PC-9 (cell line): ENCODE data around the gene KDM4B. TPM values are rescaled to one million over a fixed set of nuclear protein-coding genes. Genes with fewer than 3 reads are reported as not detected.
A peak's percentile ranks its signal among the peaks of the same experiment; 100 is the strongest.

Experiments
- BruUV-seq: library from RNA; stranded (reverse); fragments of 400-500 nt; replicated peaks from 2 replicates; lab custom pipeline; 2021; lab: Mats Ljungman, UMichigan
- CTCF ChIA-PET: fragments of 300-600 bp; sonication (Branson Sonifier 250); formaldehyde crosslinking; loops from one replicate; lab custom pipeline; 2022; ENCODE audit warnings: antibody characterized with exemption; lab: Charles Lee
- POLR2A ChIA-PET: fragments of 300-600 bp; sonication (Branson Sonifier 250); formaldehyde crosslinking; loops from one replicate; lab custom pipeline; 2022; ENCODE audit warnings: antibody characterized with exemption; ENCODE audit not compliant: unreplicated experiment; lab: Charles Lee
- DNase-seq, 2 experiments: peaks; one replicate each; pipeline versions ENCODE4 v3.0.0 to v3.0.0-alpha.2; 2015 to 2022; ENCODE audit warnings: mixed read lengths in 1 of 2
- H2AFZ ChIP-seq: fragments of 200-600 bp; sonication (generic); 2 replicates; pipeline ENCODE4 v1.8.1; 2017; ENCODE audit warnings: antibody characterized with exemption
- H3F3A ChIP-seq: fragments of 200-600 bp; sonication (generic); 2 replicates; pipeline ENCODE4 v1.8.1; 2017; ENCODE audit warnings: antibody characterized with exemption, mild to moderate bottlenecking, low read depth; ENCODE audit not compliant: insufficient read depth
- H3K27ac ChIP-seq: fragments of 200-600 bp; sonication (generic); 2 replicates; pipeline ENCODE4 v1.6.1; 2016; ENCODE audit warnings: mixed run types
- H3K27me3 ChIP-seq: fragments of 200-600 bp; sonication (generic); 2 replicates; pipeline ENCODE4 v1.6.1; 2016; ENCODE audit warnings: low read depth, mixed run types; ENCODE audit not compliant: insufficient read depth
- H3K36me3 ChIP-seq: fragments of 200-600 bp; sonication (generic); 2 replicates; pipeline ENCODE4 v1.6.1; 2016; ENCODE audit warnings: low read depth, mixed run types
- H3K4me1 ChIP-seq: fragments of 200-600 bp; sonication (generic); replicated peaks from 2 replicates; pipeline ENCODE4 v1.6.1; 2016; ENCODE audit warnings: mixed run types; ENCODE audit not compliant: insufficient read depth
- H3K4me2 ChIP-seq: fragments of 200-600 bp; sonication (generic); 2 replicates; pipeline ENCODE4 v1.6.1; 2017; ENCODE audit warnings: mixed run types
- H3K4me3 ChIP-seq: fragments of 200-600 bp; sonication (generic); 2 replicates; pipeline ENCODE4 v1.6.1; 2016; ENCODE audit warnings: mixed run types
- H3K79me2 ChIP-seq: fragments of 200-600 bp; sonication (generic); 2 replicates; pipeline ENCODE4 v1.6.1; 2017; ENCODE audit warnings: low read depth, mixed run types
- H3K9me2 ChIP-seq: fragments of 200-600 bp; sonication (generic); 2 replicates; pipeline ENCODE4 v1.8.1; 2017; ENCODE audit warnings: mild to moderate bottlenecking; ENCODE audit not compliant: insufficient read depth
- H3K9me3 ChIP-seq: fragments of 200-600 bp; sonication (generic); 2 replicates; pipeline ENCODE4 v1.8.1; 2016; ENCODE audit warnings: low read depth; ENCODE audit not compliant: insufficient read depth
- H4K20me1 ChIP-seq: fragments of 200-600 bp; sonication (generic); 2 replicates; pipeline ENCODE4 v1.8.1; 2017; ENCODE audit not compliant: insufficient read depth
- EZH2 ChIP-seq: fragments of 200-600 bp; sonication (generic); IDR thresholded peaks from 2 replicates; pipeline ENCODE4 v1.8.0; 2017; ENCODE audit warnings: antibody characterized with exemption, low read depth
- intact Hi-C: fragments of 100-400 bp; cut with micrococcal nuclease; formaldehyde crosslinking; loops from one replicate; pipeline ENCODE4 v1.10.0; 2022; ENCODE audit not compliant: unreplicated experiment
- total RNA-seq: library from RNA; stranded (reverse); gene quantifications from 2 replicates; pipeline ENCODE4 v1.2.3, GENCODE V29; 2021
- TF ChIP-seq, protein P1 (sequence below): fragments of 200-600 bp; sonication (generic); conservative IDR thresholded peaks from 2 replicates; pipeline ENCODE4 v1.6.1; 2017; ENCODE audit warnings: mixed run types, antibody characterized with exemption, mild to moderate bottlenecking, moderate library complexity

KDM4B gene
- total RNA-seq, 1 experiment from 2014 or later, result 19.5 TPM

DNA sequence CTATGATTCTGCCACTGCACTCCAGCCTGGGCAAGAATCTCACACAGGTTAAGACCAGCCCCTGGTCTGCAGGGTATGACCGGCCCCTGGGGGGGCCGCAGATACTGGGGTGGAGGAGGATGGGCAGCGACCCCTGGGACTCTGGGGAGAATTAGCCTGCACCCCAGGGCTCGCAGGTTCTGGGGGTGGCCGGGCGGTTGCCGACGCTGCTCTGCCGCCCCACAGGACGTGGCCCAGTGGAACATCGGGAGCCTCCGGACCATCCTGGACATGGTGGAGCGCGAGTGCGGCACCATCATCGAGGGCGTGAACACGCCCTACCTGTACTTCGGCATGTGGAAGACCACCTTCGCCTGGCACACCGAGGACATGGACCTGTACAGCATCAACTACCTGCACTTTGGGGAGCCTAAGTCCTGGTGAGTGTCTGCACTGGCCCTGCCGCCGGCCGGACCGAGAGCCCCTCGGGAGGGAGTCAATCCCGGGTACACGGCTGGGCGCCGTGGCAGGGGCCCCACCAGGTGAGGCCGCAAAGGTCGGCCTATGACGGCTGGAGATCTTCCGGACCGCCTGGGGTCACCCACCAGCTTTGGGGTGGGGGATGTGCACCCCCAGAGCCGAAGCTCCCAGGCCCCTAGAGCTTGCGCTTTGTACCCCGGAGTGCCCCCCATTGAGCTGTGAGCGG, 78.5 kb downstream of the KDM4B start:
- no peaks in the 10 kb centered on the region; the same call in 1 of the 2 replicates for H4K20me1 ChIP-seq
- no TSS peak for BruUV-seq

DNA sequence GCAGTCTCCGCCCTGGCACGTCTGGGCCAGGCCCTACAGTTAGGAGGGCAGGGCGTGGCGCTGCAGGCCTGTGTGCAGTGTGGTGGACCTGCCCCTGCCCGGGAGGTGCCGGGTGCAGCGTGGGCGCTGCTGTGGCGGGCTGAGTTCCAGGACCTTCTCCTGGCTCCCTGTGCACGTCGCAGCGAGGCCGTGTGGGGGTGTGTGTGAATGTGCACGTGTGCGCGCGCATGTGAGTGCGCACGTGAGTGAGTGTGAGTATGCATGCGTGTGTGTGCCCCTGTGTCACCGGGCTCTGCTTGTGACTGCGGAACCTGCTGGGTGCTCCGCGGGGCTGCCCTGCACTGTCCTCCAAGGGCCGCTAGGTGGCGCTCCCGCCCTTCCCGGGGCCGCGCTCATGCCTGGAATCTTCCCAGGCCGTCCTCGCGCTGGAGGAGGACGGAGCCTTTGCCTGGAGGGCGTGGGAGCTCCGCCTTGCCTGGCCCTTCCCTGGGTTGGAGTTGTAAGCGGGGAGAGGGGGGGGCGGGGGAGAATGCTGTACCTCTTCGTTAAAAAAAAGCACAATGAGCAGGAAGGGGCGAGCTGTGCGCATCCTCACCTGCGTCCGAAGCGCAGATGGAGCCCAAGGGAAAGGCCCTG, 79.3 kb downstream of the KDM4B start:
- no peaks in the 10 kb centered on the region for H3K79me2 ChIP-seq
- H4K20me1 ChIP-seq, result no peaks in the 10 kb centered on the region; the same call in 1 of the 2 replicates
- H3K36me3 ChIP-seq, result no peaks in the 10 kb centered on the region
- DNase-seq, result peak in 1 of 2 experiments; percentile 82
- intact Hi-C loops, result loop anchor here (2.0 to 5.0 kb wide), 2 partner anchors 124 to 525 kb away; no protein-coding TSS in a partner anchor
- peaks cover 19% of the 10 kb centered on the region for H3F3A ChIP-seq
- H3K27me3 ChIP-seq, result no peaks in the 10 kb centered on the region
- H3K4me2 ChIP-seq, result peak overlapping the region; percentile 42; the same call in 1 of the 2 replicates
- H3K4me1 ChIP-seq, result peaks cover 36% of the 10 kb centered on the region
- CTCF ChIA-PET, result interaction anchor here (0.6 kb wide), 3 partner anchors 10 to 124 kb away, joined by 3 to 13 read pairs (median 6); no protein-coding TSS in a partner anchor
- no TSS peak for BruUV-seq
- H2AFZ ChIP-seq, result no peak overlapping the region
- no peaks in the 10 kb centered on the region for H3K9me3 ChIP-seq
- no peak overlapping the region for H3K4me3 ChIP-seq
- no peak overlapping the region for H3K27ac ChIP-seq
- no peaks in the 10 kb centered on the region for H3K9me2 ChIP-seq
- POLR2A ChIA-PET, result interaction anchor here (0.6 to 0.7 kb wide), 3 partner anchors 125 to 529 kb away, joined by 7 to 18 read pairs (median 7); no protein-coding TSS in a partner anchor
- TF ChIP-seq, protein P1, sequence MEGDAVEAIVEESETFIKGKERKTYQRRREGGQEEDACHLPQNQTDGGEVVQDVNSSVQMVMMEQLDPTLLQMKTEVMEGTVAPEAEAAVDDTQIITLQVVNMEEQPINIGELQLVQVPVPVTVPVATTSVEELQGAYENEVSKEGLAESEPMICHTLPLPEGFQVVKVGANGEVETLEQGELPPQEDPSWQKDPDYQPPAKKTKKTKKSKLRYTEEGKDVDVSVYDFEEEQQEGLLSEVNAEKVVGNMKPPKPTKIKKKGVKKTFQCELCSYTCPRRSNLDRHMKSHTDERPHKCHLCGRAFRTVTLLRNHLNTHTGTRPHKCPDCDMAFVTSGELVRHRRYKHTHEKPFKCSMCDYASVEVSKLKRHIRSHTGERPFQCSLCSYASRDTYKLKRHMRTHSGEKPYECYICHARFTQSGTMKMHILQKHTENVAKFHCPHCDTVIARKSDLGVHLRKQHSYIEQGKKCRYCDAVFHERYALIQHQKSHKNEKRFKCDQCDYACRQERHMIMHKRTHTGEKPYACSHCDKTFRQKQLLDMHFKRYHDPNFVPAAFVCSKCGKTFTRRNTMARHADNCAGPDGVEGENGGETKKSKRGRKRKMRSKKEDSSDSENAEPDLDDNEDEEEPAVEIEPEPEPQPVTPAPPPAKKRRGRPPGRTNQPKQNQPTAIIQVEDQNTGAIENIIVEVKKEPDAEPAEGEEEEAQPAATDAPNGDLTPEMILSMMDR, result peak; percentile 88
- no peak for TF ChIP-seq EZH2

More for the DNA sequence above, 78.5 kb downstream of the KDM4B start:
- Histone ChIP-seq H3K4me3 (no peak overlapping the region), H3K27me3 (no peaks in the 10 kb centered on the region), H2AFZ (no peak overlapping the region), H3K4me2 (peak overlapping the region; percentile 60), H3K4me1 (peaks cover 36% of the 10 kb centered on the region), H3K79me2 (no peaks in the 10 kb centered on the region), H3K27ac (peak overlapping the region; percentile 42), H3K36me3 (no peaks in the 10 kb centered on the region), H3K9me3 (no peaks in the 10 kb centered on the region), H3F3A (peaks cover 19% of the 10 kb centered on the region), H3K9me2 (no peaks in the 10 kb centered on the region)
- ChIA-PET CTCF (no interaction called here), POLR2A (no interaction called here)
- TF ChIP-seq, protein P1, result no peak
- no peak for TF ChIP-seq EZH2
- intact Hi-C loops, result loop anchor here (2.0 to 5.0 kb wide), 2 partner anchors 125 to 531 kb away; no protein-coding TSS in a partner anchor
- no peak for DNase-seq

DNA sequence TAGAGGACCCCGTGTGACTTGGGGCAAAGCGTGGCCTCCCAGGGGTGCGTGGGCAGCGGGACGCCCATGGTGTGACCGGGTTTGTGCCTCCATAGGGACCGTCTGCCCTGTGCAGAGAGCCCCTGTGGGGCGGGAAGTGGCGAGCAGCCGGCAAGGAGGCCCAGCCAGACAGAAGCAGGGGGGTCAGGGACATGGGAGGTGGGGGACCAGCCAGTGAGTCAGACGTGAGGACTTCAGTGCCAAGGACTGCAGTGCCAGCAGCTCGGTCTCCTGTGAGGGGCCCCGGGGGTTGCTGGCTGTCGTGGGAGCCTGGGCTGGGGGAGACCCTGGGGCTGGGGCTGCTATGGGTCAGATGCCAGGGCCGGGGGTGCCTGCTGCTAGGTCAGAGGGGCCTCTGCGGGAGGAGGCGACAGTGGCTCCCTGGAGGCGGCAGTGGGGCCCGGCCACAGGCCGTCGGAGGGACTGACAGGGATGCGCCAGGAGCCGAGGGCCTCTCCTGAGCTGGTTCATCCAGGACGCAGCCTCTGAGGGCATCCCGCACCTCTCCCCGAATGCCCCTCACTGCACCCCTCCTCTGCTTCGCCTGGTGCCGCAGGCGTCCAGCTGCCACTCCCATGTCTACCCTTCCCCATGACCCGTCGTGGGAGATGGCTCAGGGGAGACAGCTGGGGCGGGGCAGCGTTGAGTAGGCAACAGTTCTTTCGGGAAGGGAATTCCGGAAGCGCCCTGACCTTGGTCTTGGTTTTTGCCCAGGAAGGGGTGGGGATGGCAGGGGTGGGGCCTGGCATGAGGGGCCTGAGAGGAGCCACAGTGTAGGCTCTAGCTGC, 80.0 kb downstream of the KDM4B start:
- no peak overlapping the region for H3K27ac ChIP-seq
- no peaks in the 10 kb centered on the region for H3K9me2 ChIP-seq
- POLR2A ChIA-PET, result interaction anchor here (0.6 kb wide), 1 partner anchor 528 kb away, joined by 7 read pairs; no protein-coding TSS in a partner anchor
- no peaks in the 10 kb centered on the region for H3K9me3 ChIP-seq
- no peak overlapping the region for H3K4me3 ChIP-seq
- no peaks in the 10 kb centered on the region for H3K36me3 ChIP-seq
- H3K4me1 ChIP-seq, result peaks cover 36% of the 10 kb centered on the region
- intact Hi-C loops, result loop anchor here (2.0 to 5.0 kb wide), 2 partner anchors 123 to 524 kb away; no protein-coding TSS in a partner anchor
- peaks cover 19% of the 10 kb centered on the region for H3F3A ChIP-seq
- H3K27me3 ChIP-seq, result no peaks in the 10 kb centered on the region
- TF ChIP-seq, protein P1, result no peak
- TF ChIP-seq EZH2, result no peak
- BruUV-seq, result no TSS peak
- H3K4me2 ChIP-seq, result peak overlapping the region; percentile 42; the same call in 1 of the 2 replicates
- CTCF ChIA-PET, result interaction anchor here (0.6 kb wide), 1 partner anchor 83 kb away, joined by 13 read pairs; no protein-coding TSS in a partner anchor
- peak in 1 of 2 experiments; percentile 22 for DNase-seq
- no peaks in the 10 kb centered on the region; the same call in 1 of the 2 replicates for H4K20me1 ChIP-seq
- H3K79me2 ChIP-seq, result no peaks in the 10 kb centered on the region
- no peak overlapping the region for H2AFZ ChIP-seq
